Measurements from ENCODE around the gene SYCP3.

The SYCP3 gene

DNA sequence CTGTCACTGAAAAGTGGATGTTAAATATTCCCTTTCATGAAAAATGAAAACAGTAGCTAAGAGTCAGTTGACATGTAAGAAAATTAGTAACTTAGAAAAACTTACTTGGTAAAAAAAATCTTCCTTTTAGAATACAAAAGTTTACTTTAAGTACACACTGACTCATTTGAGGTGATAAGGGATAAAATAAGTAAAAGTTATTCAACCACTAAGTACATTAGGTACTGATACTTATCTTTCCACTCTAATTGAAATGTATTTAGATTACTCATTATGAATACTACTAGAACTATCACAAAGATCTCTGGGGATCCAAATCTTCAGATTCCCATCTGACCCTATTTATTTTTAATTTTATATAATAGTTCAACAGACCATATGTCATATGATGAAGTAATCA, 12.2 kb downstream of the SYCP3 start:
- H3K4me1 ChIP-seq = no peaks in the 10 kb centered on the region
- no peaks in the 10 kb centered on the region for H3K27me3 ChIP-seq
- H3K9me3 ChIP-seq = no peaks in the 10 kb centered on the region
- H3K4me3 ChIP-seq = no peak overlapping the region
- H3K4me2 ChIP-seq = no peak overlapping the region
- no peak overlapping the region for H3K27ac ChIP-seq
- H3K9ac ChIP-seq = no peak overlapping the region
- TF ChIP-seq Cebpa-rat (IDR thresholded peaks at IDR 0.05) = no peak
- H3K36me3 ChIP-seq = peaks cover 22% of the 10 kb centered on the region
- H4K20me1 ChIP-seq = no peaks in the 10 kb centered on the region

DNA sequence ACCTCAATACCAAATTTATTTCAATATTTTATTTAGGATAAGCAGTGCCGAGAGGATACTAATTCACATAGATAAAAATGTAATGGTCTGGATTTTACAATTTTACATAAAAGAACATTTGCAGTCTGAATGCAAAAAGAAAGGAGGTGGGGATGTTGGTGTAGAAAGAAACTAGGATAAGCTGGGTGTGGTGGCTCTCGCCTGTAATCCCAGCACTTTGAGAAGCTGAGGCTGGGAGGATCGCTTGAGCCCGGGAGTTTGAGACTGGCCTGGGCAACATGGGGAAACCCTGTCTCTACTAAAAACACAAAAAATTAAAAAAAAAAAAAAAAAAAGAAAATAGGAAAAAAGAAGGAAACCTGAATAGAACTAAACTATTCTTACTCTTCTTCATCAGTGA, 16.9 kb downstream of the SYCP3 start:
- Histone ChIP-seq H3K9me3 (no peaks in the 10 kb centered on the region), H3K4me1 (no peaks in the 10 kb centered on the region), H3K9ac (no peak overlapping the region), H3K4me3 (no peak overlapping the region), H4K20me1 (no peaks in the 10 kb centered on the region), H3K36me3 (peaks cover 32% of the 10 kb centered on the region), H3K4me2 (no peak overlapping the region), H3K27me3 (no peaks in the 10 kb centered on the region), H3K27ac (no peak overlapping the region)
- no peak for TF ChIP-seq Cebpa-rat (IDR thresholded peaks at IDR 0.05)

GRCh38 chr12:101720118-101720517, 19.1 kb downstream of the SYCP3 start:
- no peak overlapping the region for H3K4me2 ChIP-seq
- H3K9ac ChIP-seq = no peak overlapping the region
- H3K9me3 ChIP-seq = no peaks in the 10 kb centered on the region
- H3K27ac ChIP-seq = no peak overlapping the region
- no peak overlapping the region for H3K4me3 ChIP-seq
- H3K36me3 ChIP-seq = peaks cover 35% of the 10 kb centered on the region
- H3K4me1 ChIP-seq = peaks cover 2% of the 10 kb centered on the region; the same call in 1 of the 2 replicates
- H3K27me3 ChIP-seq = no peaks in the 10 kb centered on the region
- peaks cover 2% of the 10 kb centered on the region; the same call in 1 of the 2 replicates for H4K20me1 ChIP-seq
- TF ChIP-seq Cebpa-rat (IDR thresholded peaks at IDR 0.05) = no peak

DNA sequence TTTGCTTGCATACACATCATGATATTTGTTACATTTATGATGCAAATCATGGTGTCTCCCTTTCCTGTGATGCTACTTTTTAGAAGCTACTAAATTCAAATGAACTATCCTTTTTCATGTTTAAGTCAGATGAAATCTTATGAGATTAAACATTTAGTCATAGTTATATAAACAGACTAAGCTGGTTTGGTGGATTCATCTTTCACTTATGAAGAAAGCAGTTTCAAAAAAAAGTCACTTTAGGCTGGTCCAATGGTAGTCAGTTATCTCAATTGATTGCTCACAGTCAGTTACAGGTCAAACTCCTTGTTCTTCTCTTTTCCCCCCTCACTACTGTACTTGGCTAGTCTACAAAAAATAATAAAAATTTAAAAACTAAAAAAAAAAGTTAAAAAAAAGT, 19.7 kb downstream of the SYCP3 start:
- Histone ChIP-seq H4K20me1 (peaks cover 5% of the 10 kb centered on the region; the same call in 1 of the 2 replicates), H3K4me3 (no peak overlapping the region), H3K27me3 (no peaks in the 10 kb centered on the region), H3K9ac (no peak overlapping the region), H3K27ac (no peak overlapping the region), H3K9me3 (no peaks in the 10 kb centered on the region), H3K36me3 (peaks cover 35% of the 10 kb centered on the region), H3K4me1 (peaks cover 7% of the 10 kb centered on the region; the same call in 1 of the 2 replicates), H3K4me2 (no peak overlapping the region)
- no peak for TF ChIP-seq Cebpa-rat (IDR thresholded peaks at IDR 0.05)

GRCh38 chr12:101714877-101715444, 24.3 kb downstream of the SYCP3 start:
- H3K4me2 ChIP-seq = no peak overlapping the region
- TF ChIP-seq Cebpa-rat (IDR thresholded peaks at IDR 0.05) = no peak
- no peak overlapping the region for H3K27ac ChIP-seq
- no peak overlapping the region for H3K9ac ChIP-seq
- H3K9me3 ChIP-seq = no peaks in the 10 kb centered on the region
- peaks cover 11% of the 10 kb centered on the region; the same call in 1 of the 2 replicates for H4K20me1 ChIP-seq
- no peak overlapping the region for H3K4me3 ChIP-seq
- H3K36me3 ChIP-seq = peaks cover 19% of the 10 kb centered on the region
- peaks cover 7% of the 10 kb centered on the region; the same call in 1 of the 2 replicates for H3K4me1 ChIP-seq
- no peaks in the 10 kb centered on the region for H3K27me3 ChIP-seq

DNA sequence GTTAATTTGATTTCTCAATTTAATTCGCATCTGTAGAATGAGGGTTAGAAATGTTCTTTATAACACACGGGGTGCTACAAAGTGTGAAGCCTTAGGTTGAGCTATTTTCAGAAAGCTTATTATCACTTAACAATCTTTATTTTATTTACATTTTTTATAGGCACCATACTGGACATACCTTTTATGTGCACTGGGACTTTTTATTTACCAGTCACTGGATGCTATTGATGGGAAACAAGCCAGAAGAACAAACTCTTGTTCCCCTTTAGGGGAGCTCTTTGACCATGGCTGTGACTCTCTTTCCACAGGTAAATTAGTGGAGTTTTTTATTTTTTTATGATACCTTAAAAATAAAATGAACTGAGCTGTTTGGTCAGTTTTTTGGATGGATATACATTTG, 25.3 kb downstream of the SYCP3 start:
- Histone ChIP-seq H3K9ac (no peak overlapping the region), H3K4me3 (no peak overlapping the region), H3K36me3 (peaks cover 18% of the 10 kb centered on the region), H3K27ac (no peak overlapping the region), H4K20me1 (peaks cover 11% of the 10 kb centered on the region; the same call in 1 of the 2 replicates), H3K4me2 (no peak overlapping the region), H3K9me3 (no peaks in the 10 kb centered on the region), H3K4me1 (peaks cover 14% of the 10 kb centered on the region; the same call in 1 of the 2 replicates), H3K27me3 (no peaks in the 10 kb centered on the region)
- TF ChIP-seq Cebpa-rat (IDR thresholded peaks at IDR 0.05) = no peak

- no peak overlapping the region for H3K9ac ChIP-seq
- no peak overlapping the region for H3K4me3 ChIP-seq
- H3K27me3 ChIP-seq = no peaks in the 10 kb centered on the region
- no peak for TF ChIP-seq Cebpa-rat (IDR thresholded peaks at IDR 0.05)
- no peak overlapping the region for H3K4me2 ChIP-seq
- no peak overlapping the region for H3K27ac ChIP-seq
- peaks cover 11% of the 10 kb centered on the region; the same call in 1 of the 2 replicates for H4K20me1 ChIP-seq
- H3K9me3 ChIP-seq = no peaks in the 10 kb centered on the region
- H3K36me3 ChIP-seq = peaks cover 11% of the 10 kb centered on the region; the same call in 1 of the 2 replicates
- H3K4me1 ChIP-seq = peaks cover 15% of the 10 kb centered on the region; the same call in 1 of the 2 replicates
These were observed 26.1 kb downstream of the SYCP3 start for GRCh38 chr12:101713059-101713682.

DNA sequence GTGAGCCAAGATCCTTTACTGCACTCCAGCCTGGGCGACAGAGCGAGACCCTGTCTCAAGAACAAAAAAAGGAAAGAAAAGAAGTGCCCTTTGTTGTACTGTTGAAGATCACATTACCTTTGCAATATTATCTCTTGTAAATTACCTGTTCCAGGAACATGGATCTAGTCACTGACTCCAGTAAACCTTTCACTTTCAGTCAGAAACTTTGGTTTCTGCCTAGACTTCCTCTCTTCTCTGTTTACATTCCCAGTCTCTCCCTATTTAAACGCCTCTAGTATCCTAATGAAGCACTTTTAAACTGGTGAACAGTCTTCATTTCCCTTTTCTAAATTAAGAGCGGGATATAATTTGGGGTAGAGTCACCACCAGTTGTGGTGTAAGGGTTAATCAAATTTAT, 29.0 kb downstream of the SYCP3 start:
- H3K9me3 ChIP-seq = no peaks in the 10 kb centered on the region
- H4K20me1 ChIP-seq = peaks cover 10% of the 10 kb centered on the region; the same call in 1 of the 2 replicates
- H3K4me3 ChIP-seq = no peak overlapping the region
- no peaks in the 10 kb centered on the region for H3K27me3 ChIP-seq
- H3K4me1 ChIP-seq = peaks cover 15% of the 10 kb centered on the region; the same call in 1 of the 2 replicates
- H3K9ac ChIP-seq = no peak overlapping the region
- H3K27ac ChIP-seq = no peak overlapping the region
- TF ChIP-seq Cebpa-rat (IDR thresholded peaks at IDR 0.05) = no peak
- 0 out of 2 replicates have a peak, but pooled peaks cover 1% of the 10 kb centered on the region for H3K36me3 ChIP-seq
- no peak overlapping the region for H3K4me2 ChIP-seq

GRCh38 chr12:101707131-101707782, 32.0 kb downstream of the SYCP3 start:
- peaks cover 20% of the 10 kb centered on the region for H3K4me1 ChIP-seq
- H3K9me3 ChIP-seq = no peaks in the 10 kb centered on the region
- H3K4me3 ChIP-seq = no peak overlapping the region
- H3K4me2 ChIP-seq = no peak overlapping the region
- H3K27ac ChIP-seq = no peak overlapping the region
- no peaks in the 10 kb centered on the region for H3K36me3 ChIP-seq
- H3K27me3 ChIP-seq = no peaks in the 10 kb centered on the region
- H3K9ac ChIP-seq = no peak overlapping the region
- H4K20me1 ChIP-seq = peaks cover 13% of the 10 kb centered on the region; the same call in 1 of the 2 replicates
- no peak for TF ChIP-seq Cebpa-rat (IDR thresholded peaks at IDR 0.05)

DNA sequence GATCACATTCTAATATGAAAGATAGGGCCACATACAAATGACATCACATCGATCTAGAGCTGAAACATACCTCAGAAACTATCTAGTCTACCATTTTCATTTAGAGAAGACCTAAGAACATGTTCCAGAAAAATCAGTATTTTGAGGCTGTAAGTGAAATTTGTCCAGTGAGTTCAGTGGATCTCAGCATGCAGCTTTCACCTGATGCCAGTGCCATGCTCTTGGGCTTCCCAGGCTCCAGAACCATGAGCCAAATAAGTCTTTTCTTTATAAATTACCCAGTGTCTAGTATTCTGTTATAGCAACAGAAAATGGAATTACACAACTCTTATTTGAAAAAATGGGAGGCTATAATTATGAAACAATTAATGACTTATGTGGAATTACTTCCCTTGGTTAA, 32.9 kb downstream of the SYCP3 start:
- no peak overlapping the region for H3K4me2 ChIP-seq

More for the DNA sequence above, 32.9 kb downstream of the SYCP3 start:
- H3K36me3 ChIP-seq = no peaks in the 10 kb centered on the region
- H3K4me1 ChIP-seq = peaks cover 20% of the 10 kb centered on the region
- no peaks in the 10 kb centered on the region for H3K27me3 ChIP-seq
- H4K20me1 ChIP-seq = peaks cover 20% of the 10 kb centered on the region; the same call in 1 of the 2 replicates
- no peak for TF ChIP-seq Cebpa-rat (IDR thresholded peaks at IDR 0.05)
- no peak overlapping the region for H3K27ac ChIP-seq
- no peaks in the 10 kb centered on the region for H3K9me3 ChIP-seq
- H3K4me3 ChIP-seq = no peak overlapping the region
- H3K9ac ChIP-seq = no peak overlapping the region

Data from BLaER1 (cell line).